IPS DF 6.9 (cell line): ENCODE measurements around the gene SERTAD1.

Experiments used
- DNase-seq: peaks from one replicate; pipeline ENCODE4 v3.0.0-alpha.2; 2013; ENCODE audit warnings: low read depth, low spot score
- H3K27ac ChIP-seq: one replicate; pipeline ENCODE4 v1.5.1; 2013; ENCODE audit warnings: low read length, control low read depth
- H3K27me3 ChIP-seq: 2 replicates; pipeline ENCODE4 v1.6.1; 2013; ENCODE audit warnings: mild to moderate bottlenecking, low read length; ENCODE audit not compliant: control insufficient read depth, insufficient read depth
- H3K36me3 ChIP-seq: 2 replicates; pipeline ENCODE4 v1.6.1; 2013; ENCODE audit warnings: low read length; ENCODE audit not compliant: control insufficient read depth, insufficient read depth
- H3K4me1 ChIP-seq: 2 replicates; pipeline ENCODE4 v1.6.1; 2013; ENCODE audit warnings: low read length; ENCODE audit not compliant: control insufficient read depth, insufficient read depth
- H3K4me3 ChIP-seq: 2 replicates; pipeline ENCODE4 v1.5.1; 2013; ENCODE audit warnings: mild to moderate bottlenecking, low read length
- H3K9me3 ChIP-seq: 2 replicates; pipeline ENCODE4 v1.6.1; 2013; ENCODE audit warnings: low read length, inconsistent platforms; ENCODE audit not compliant: control insufficient read depth, insufficient read depth
- WGBS: extraction: QIAGEN DNeasy Blood & Tissue Kit; methylation state at CpG from one replicate; pipeline ENCODE4 v1.1.7; 2013; ENCODE audit warnings: mixed read lengths, missing lambda C conversion rate; ENCODE audit not compliant: insufficient read length, insufficient coverage; 5-methylcytosine and 5-hydroxymethylcytosine counted together

Gene SERTAD1

GRCh38 chr19:40377876-40378385 is 47.9 kb downstream of the SERTAD1 start:
- Histone ChIP-seq H3K4me3 (no peak overlapping the region), H3K27ac (no peak overlapping the region), H3K36me3 (peaks cover 13% of the 10 kb centered on the region; the same call in 1 of the 2 replicates), H3K9me3 (no peaks in the 10 kb centered on the region), H3K4me1 (no peaks in the 10 kb centered on the region), H3K27me3 (no peaks in the 10 kb centered on the region)
- DNase-seq = no peak
- no CpG with 5 or more reads among the region's 25 CpGs for WGBS

- no CpG with 5 or more reads among the region's 17 CpGs for WGBS
- no peaks in the 10 kb centered on the region for H3K4me1 ChIP-seq
- peaks cover 21% of the 10 kb centered on the region; the same call in 1 of the 2 replicates for H3K36me3 ChIP-seq
- no peaks in the 10 kb centered on the region for H3K9me3 ChIP-seq
- no peak for DNase-seq
- no peaks in the 10 kb centered on the region for H3K27me3 ChIP-seq
- H3K4me3 ChIP-seq = no peak overlapping the region
- H3K27ac ChIP-seq = no peak overlapping the region
Measured at GRCh38 chr19:40376286-40376862, 49.4 kb downstream of the SERTAD1 start.

- no peaks in the 10 kb centered on the region for H3K4me1 ChIP-seq
Measured at GRCh38 chr19:40374084-40374483, 51.7 kb downstream of the SERTAD1 start.

GRCh38 chr19:40371802-40372122 is 54.0 kb downstream of the SERTAD1 start:
- Histone ChIP-seq H3K9me3 (no peaks in the 10 kb centered on the region), H3K4me1 (0 out of 2 replicates have a peak, but pooled peaks cover 3% of the 10 kb centered on the region), H3K27me3 (no peaks in the 10 kb centered on the region), H3K36me3 (peaks cover 17% of the 10 kb centered on the region), H3K27ac (no peak overlapping the region), H3K4me3 (no peak overlapping the region; the same call in 1 of the 2 replicates)
- DNase-seq = no peak
- WGBS = no CpG with 5 or more reads among the region's 5 CpGs

More at GRCh38 chr19:40374084-40374483, 51.7 kb downstream of the SERTAD1 start:
- Histone ChIP-seq H3K4me3 (no peak overlapping the region), H3K27ac (no peak overlapping the region), H3K27me3 (no peaks in the 10 kb centered on the region), H3K36me3 (peaks cover 18% of the 10 kb centered on the region), H3K9me3 (no peaks in the 10 kb centered on the region)
- DNase-seq = no peak
- WGBS = no CpG with 5 or more reads among the region's 7 CpGs
